Stimulated activated memory B cell treated with anti-CD40 and anti-IgM and Interleukin-4, amounts not matched to agents 10 μg/mL and 1 μg/mL and 100 μg/mL, for 72 hours (primary cell): ENCODE results near the gene PDPK1.

Experiments used
- ATAC-seq: fragments of 150-1000 bp; cut with Tn5 transposase; 2 replicates; pipeline ENCODE4 v1.10.0; 2021
- H3K27ac Mint-ChIP-seq: one replicate; pipeline ENCODE4 v1.8.0; 2022; ENCODE audit warnings: mild to moderate bottlenecking, mixed read lengths
- H3K27me3 Mint-ChIP-seq: one replicate; pipeline ENCODE4 v1.8.0; 2022; ENCODE audit warnings: mixed read lengths
- H3K36me3 Mint-ChIP-seq: one replicate; pipeline ENCODE4 v1.8.0; 2022; ENCODE audit warnings: mixed read lengths
- H3K4me1 Mint-ChIP-seq: one replicate; pipeline ENCODE4 v1.8.0; 2022; ENCODE audit warnings: mixed read lengths
- H3K4me3 Mint-ChIP-seq: one replicate; pipeline ENCODE4 v1.8.0; 2022; ENCODE audit warnings: mild to moderate bottlenecking, moderate library complexity, mixed read lengths
- H3K9me3 Mint-ChIP-seq: one replicate; pipeline ENCODE4 v1.8.0; 2022; ENCODE audit warnings: mixed read lengths

PDPK1 gene

DNA sequence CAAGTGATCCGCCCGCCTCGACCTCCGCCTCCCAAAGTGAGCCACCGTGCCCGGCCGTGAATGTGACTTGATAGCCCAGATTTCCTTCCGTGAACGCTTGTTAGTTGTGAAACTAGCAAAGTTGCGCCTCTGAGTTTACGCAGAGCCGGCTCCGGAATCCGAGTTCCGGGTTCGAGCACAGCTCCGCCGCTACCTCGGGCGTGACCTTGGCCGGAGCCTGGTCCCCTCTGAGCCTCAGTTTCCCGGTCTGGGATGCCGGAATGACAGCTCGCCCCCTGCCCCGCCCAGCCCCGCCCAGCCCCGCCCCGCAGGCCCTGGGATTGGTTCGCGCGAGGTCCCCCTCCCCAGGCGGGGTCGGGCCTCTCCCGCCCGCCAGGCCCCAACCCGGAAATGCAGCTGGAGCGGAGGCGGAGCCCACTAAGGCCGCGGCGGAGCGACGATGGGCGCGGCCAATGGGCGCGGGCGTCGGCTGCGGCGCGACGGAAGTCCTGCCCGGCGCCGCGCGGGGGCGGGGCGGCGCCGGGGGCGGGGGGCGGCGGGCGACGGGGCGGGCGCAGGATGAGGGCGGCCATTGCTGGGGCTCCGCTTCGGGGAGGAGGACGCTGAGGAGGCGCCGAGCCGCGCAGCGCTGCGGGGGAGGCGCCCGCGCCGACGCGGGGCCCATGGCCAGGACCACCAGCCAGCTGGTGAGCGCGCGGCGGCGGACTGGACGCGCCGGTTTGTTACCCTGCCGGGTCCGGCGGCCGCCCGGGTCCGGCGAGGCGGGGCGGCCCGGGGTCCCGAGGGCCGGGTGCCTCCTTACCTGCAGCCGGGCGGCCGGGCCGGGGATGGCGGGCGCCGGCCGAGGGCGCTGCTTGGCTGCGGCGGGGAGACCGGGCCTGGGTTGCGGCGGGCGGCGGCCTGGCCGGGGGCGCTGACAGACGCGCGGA, at the start of gene PDPK1:
PDPK1 (plus strand) TSS at position 571 of the 929 bp plus-strand sequence; CDS start at position 663, 92 bp downstream.
- Mint-ChIP-seq H3K4me1 (peaks cover 48% of the 10 kb centered on the region), H3K27ac (peak within 1 kb of the TSS; percentile 90), H3K9me3 (no peaks in the 10 kb centered on the region), H3K27me3 (no peaks in the 10 kb centered on the region), H3K36me3 (peaks cover 11% of the 10 kb centered on the region), H3K4me3 (peak within 1 kb of the TSS; percentile 86)
- peak; percentile 94 for ATAC-seq

- Mint-ChIP-seq H3K4me3 (no peak overlapping the region), H3K27ac (no peak overlapping the region), H3K36me3 (no peaks in the 10 kb centered on the region), H3K9me3 (no peaks in the 10 kb centered on the region), H3K4me1 (peaks cover 19% of the 10 kb centered on the region), H3K27me3 (no peaks in the 10 kb centered on the region)
- ATAC-seq: no peak
Observed at GRCh38 chr16:2489581-2489980, 48.2 kb upstream of the PDPK1 start.

DNA sequence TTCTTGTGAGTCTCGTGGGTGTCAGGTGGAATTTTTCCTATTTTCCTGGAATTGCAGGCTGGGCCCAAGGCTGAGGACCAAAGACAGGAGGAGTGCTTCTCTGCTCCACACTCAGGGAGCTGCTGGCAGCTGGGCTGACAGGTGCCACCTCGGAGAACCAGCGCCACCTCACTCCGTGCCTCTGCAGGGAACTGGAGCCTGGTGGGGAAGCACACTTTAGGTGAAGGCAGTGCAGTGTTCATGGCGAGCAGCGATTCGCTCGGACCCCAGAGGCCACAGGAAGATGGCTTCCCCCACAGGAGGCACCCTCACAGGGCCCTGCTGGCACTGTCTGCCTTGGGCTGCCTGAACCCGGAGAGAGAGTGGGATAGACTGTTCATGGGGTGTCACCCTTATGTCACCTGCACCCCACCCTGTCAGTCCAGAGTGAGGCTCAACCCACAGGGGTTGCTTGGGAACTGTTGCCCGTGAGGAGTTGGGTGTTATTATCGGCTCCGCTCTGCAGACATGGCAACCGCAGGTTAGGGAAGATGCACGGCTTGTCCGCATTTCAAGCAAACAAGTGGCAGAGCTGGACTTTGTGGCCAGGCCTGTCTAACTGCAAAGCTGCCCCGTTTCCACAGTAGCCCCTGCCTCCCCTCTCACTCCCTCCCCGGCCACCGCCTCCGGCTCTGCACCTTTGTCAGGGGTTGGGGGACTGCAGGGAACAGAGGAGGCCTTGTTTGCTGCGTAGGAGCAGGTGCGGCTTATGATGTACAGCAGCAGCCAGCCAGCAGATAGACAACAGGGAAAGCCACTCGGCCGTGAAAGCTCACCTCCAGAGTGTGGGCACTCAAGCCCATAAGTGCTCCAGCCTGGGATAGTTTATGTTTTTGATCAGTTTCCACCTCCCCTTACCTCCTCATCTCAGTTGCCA, 47.4 kb upstream of the PDPK1 start:
- H3K27ac Mint-ChIP-seq: no peak overlapping the region
- H3K4me3 Mint-ChIP-seq: no peak overlapping the region
- ATAC-seq: no peak
- peaks cover 19% of the 10 kb centered on the region for H3K4me1 Mint-ChIP-seq
- H3K27me3 Mint-ChIP-seq: no peaks in the 10 kb centered on the region
- H3K36me3 Mint-ChIP-seq: no peaks in the 10 kb centered on the region
- H3K9me3 Mint-ChIP-seq: no peaks in the 10 kb centered on the region

GRCh38 chr16:2492292-2492691, 45.5 kb upstream of the PDPK1 start:
- Mint-ChIP-seq H3K9me3 (no peaks in the 10 kb centered on the region), H3K4me1 (peaks cover 7% of the 10 kb centered on the region), H3K36me3 (peaks cover under 1% of the 10 kb centered on the region), H3K27me3 (no peaks in the 10 kb centered on the region), H3K4me3 (no peak overlapping the region), H3K27ac (no peak overlapping the region)
- no peak for ATAC-seq

DNA sequence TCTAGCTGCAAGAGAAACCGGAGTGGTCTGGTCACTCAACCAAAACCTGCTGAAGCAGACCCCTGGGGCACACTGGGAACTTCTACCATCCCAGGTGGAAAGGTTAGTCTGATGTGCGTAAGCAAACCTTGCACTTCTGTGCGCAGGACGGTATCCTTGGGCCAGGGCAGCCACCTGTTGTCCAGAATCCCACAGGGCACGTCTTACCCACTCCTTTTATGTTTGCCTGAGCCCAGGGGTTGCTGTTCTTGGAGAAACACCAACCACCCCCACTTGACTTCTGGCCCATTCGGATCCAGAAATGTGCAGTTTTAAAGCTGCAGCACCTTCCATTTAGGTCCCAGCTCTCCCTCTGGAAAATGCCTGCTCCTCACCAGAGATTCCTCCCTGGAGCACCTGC, 44.2 kb upstream of the PDPK1 start:
- H3K27me3 Mint-ChIP-seq: no peaks in the 10 kb centered on the region
- no peak for ATAC-seq
- no peak overlapping the region for H3K27ac Mint-ChIP-seq
- H3K36me3 Mint-ChIP-seq: peaks cover 10% of the 10 kb centered on the region
- no peaks in the 10 kb centered on the region for H3K9me3 Mint-ChIP-seq
- H3K4me3 Mint-ChIP-seq: no peak overlapping the region
- H3K4me1 Mint-ChIP-seq: no peaks in the 10 kb centered on the region

DNA sequence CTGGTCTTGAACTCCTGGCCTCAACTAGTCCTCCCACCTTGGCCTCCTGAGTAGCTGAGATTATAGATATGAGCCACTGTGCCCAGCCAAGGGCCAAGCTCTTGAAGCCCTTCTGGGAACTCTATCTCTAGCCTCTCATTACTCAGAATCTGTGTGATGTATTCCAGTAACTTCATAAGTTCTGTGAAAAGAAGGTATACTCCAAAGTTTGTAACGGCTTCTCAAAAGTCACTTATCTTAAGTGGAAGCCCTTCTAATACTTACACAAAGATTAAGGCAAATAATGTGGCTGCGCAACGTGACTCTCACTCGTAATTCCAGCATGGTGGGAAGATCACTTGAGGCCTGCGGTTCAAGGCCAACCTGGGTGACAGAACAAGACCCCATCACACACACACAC, 43.2 kb upstream of the PDPK1 start:
- Mint-ChIP-seq H3K9me3 (no peaks in the 10 kb centered on the region), H3K4me3 (no peak overlapping the region), H3K4me1 (no peaks in the 10 kb centered on the region), H3K27ac (no peak overlapping the region), H3K36me3 (peaks cover 10% of the 10 kb centered on the region), H3K27me3 (no peaks in the 10 kb centered on the region)
- ATAC-seq: no peak

GRCh38 chr16:2495041-2495440, 42.8 kb upstream of the PDPK1 start:
- ATAC-seq: no peak
- no peaks in the 10 kb centered on the region for H3K9me3 Mint-ChIP-seq
- H3K4me3 Mint-ChIP-seq: no peak overlapping the region
- no peaks in the 10 kb centered on the region for H3K27me3 Mint-ChIP-seq
- H3K27ac Mint-ChIP-seq: no peak overlapping the region
- peaks cover 10% of the 10 kb centered on the region for H3K36me3 Mint-ChIP-seq
- no peaks in the 10 kb centered on the region for H3K4me1 Mint-ChIP-seq

DNA sequence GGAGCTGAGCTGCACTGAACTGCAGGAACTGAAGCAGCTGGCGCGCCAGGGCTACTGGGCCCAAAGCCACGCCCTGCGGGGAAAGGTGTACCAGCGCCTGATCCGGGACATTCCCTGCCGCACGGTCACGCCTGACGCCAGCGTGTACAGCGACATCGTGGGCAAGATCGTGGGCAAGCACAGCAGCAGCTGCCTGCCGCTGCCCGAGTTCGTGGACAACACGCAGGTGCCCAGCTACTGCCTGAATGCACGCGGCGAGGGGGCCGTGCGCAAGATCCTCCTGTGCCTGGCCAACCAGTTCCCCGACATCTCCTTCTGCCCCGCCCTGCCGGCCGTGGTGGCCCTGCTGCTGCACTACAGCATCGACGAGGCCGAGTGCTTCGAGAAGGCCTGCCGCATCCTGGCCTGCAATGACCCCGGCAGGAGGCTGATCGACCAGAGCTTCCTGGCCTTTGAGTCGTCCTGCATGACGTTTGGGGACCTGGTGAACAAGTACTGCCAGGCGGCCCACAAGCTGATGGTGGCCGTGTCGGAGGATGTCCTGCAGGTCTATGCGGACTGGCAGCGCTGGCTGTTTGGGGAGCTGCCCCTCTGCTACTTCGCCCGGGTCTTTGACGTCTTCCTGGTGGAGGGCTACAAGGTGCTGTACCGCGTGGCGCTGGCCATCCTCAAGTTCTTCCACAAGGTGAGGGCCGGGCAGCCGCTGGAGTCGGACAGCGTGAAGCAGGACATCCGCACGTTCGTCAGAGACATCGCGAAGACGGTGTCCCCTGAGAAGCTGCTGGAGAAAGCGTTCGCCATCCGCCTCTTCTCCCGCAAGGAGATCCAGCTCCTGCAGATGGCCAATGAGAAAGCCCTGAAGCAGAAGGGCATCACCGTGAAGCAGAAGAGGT, 41.4 kb upstream of the PDPK1 start:
- Mint-ChIP-seq H3K4me1 (no peaks in the 10 kb centered on the region), H3K27me3 (no peaks in the 10 kb centered on the region), H3K27ac (no peak overlapping the region), H3K9me3 (no peaks in the 10 kb centered on the region), H3K36me3 (peaks cover 10% of the 10 kb centered on the region), H3K4me3 (no peak overlapping the region)
- no peak for ATAC-seq

- Mint-ChIP-seq H3K4me3 (no peak overlapping the region), H3K4me1 (peaks cover 5% of the 10 kb centered on the region), H3K27ac (no peak overlapping the region), H3K9me3 (no peaks in the 10 kb centered on the region), H3K36me3 (peaks cover 10% of the 10 kb centered on the region), H3K27me3 (no peaks in the 10 kb centered on the region)
- no peak for ATAC-seq
Observed at GRCh38 chr16:2497116-2497630, 40.6 kb upstream of the PDPK1 start.

DNA sequence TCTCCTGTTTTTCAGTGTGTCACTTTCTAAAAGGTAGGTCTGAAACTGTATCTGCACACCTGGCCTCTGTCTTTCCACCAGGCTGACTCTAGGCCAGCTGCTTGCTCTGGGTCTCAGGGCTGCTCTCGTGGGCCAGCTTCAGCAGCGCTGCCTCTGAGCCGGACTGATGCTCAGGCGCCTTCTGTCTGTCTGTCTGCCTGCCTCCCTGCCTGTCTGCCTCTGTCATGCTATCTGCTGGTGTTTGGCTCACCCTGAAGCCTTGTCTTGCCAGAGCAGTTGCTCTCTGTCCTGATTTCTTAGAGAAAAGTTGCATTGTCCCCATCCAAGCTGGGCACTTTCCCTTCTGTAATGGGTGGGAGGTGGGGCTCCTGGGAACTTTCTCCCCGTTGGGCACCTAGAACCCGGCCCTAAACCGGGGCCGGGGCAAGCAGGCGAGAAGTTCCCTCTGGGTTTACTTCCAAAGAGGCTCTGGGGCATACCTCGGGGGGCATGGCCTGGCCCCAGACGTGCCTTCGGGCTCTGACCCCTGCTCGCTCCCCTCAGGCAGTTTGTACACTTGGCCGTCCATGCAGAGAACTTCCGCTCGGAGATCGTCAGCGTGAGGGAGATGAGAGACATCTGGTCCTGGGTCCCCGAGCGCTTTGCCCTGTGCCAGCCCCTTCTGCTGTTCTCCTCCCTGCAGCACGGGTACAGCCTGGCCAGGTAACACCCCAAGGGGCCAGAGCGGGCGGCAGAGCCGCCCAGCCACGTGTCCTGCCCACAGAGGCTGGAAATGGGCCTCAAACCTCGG, 39.9 kb upstream of the PDPK1 start:
- no peaks in the 10 kb centered on the region for H3K9me3 Mint-ChIP-seq
- H3K4me1 Mint-ChIP-seq: peaks cover 5% of the 10 kb centered on the region
- H3K27me3 Mint-ChIP-seq: no peaks in the 10 kb centered on the region
- ATAC-seq: no peak
- no peak overlapping the region for H3K4me3 Mint-ChIP-seq
- H3K27ac Mint-ChIP-seq: no peak overlapping the region
- peaks cover 10% of the 10 kb centered on the region for H3K36me3 Mint-ChIP-seq

DNA sequence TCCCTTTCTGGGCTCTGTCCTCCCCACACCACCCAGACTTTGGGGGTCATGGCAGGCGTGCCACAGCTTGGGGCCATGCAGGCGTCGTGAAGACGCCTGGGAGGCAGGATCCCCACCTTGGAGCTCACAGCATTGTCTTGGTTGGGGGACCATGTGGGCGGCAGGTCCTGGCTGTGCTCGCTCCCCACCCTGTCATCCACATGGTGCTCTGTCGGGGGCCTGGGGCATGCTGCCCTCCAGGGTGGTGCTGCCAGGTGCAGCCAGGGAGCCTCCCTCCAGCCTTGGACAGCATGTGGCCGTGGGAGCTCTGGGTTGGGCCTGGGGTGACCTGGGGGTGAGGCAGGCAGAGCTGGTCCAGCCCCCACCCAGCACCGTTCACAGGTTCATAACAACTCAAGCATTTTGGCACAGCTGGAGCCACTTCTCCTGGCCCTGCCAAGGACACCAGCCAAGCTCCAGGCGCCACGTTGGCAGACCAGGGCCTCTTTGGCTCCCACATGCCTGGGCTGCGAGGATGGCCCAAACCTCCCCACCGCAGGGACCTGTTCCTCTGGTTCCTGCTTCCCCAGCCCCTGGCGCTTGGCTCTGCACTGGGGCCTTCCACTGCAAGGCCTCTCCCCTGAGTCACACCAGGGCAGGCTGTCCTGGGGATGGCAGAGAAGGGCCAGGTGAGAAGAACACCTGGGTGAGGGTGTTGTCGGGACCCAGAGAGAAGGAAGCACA, 39.1 kb upstream of the PDPK1 start:
- H3K36me3 Mint-ChIP-seq: peaks cover 10% of the 10 kb centered on the region
- no peak for ATAC-seq
- no peaks in the 10 kb centered on the region for H3K9me3 Mint-ChIP-seq
- no peak overlapping the region for H3K27ac Mint-ChIP-seq
- H3K4me3 Mint-ChIP-seq: no peak overlapping the region
- no peaks in the 10 kb centered on the region for H3K27me3 Mint-ChIP-seq
- peaks cover 5% of the 10 kb centered on the region for H3K4me1 Mint-ChIP-seq

GRCh38 chr16:2499454-2499853, 38.4 kb upstream of the PDPK1 start:
- no peak overlapping the region for H3K4me3 Mint-ChIP-seq
- no peaks in the 10 kb centered on the region for H3K9me3 Mint-ChIP-seq
- H3K36me3 Mint-ChIP-seq: peaks cover 10% of the 10 kb centered on the region
- peaks cover 5% of the 10 kb centered on the region for H3K4me1 Mint-ChIP-seq
- H3K27me3 Mint-ChIP-seq: no peaks in the 10 kb centered on the region
- H3K27ac Mint-ChIP-seq: no peak overlapping the region
- no peak for ATAC-seq

GRCh38 chr16:2499890-2500429, 37.9 kb upstream of the PDPK1 start:
- no peak overlapping the region for H3K27ac Mint-ChIP-seq
- peaks cover 5% of the 10 kb centered on the region for H3K4me1 Mint-ChIP-seq
- ATAC-seq: no peak
- no peaks in the 10 kb centered on the region for H3K27me3 Mint-ChIP-seq
- no peak overlapping the region for H3K4me3 Mint-ChIP-seq
- H3K9me3 Mint-ChIP-seq: no peaks in the 10 kb centered on the region
- peaks cover 10% of the 10 kb centered on the region for H3K36me3 Mint-ChIP-seq
